Effector memory CD8-positive, alpha-beta T cell (primary cell): ENCODE results near the gene CDH18.

Source experiments
- ATAC-seq: fragments of 150-1000 bp; cut with Tn5 transposase; replicated peaks from 2 replicates; pipeline ENCODE4 v1.10.0; 2021; ENCODE audit warnings: mild to moderate bottlenecking, moderate library complexity
- DNase-seq, 3 experiments: peaks; one replicate each; pipeline ENCODE4 v3.0.0; 2021
- H3K27ac Mint-ChIP-seq, 2 donors: one replicate each; pipeline ENCODE4 v1.8.0; 2022; ENCODE audit warnings: mild to moderate bottlenecking in 2 of 2, mixed read lengths in 2 of 2, moderate library complexity in 2 of 2
- H3K27me3 Mint-ChIP-seq, 2 donors: one replicate each; pipeline ENCODE4 v1.8.0; 2022; ENCODE audit warnings: mixed read lengths in 2 of 2
- H3K36me3 Mint-ChIP-seq: one replicate; pipeline ENCODE4 v1.8.0; 2022; ENCODE audit warnings: mild to moderate bottlenecking, moderate library complexity, mixed read lengths; ENCODE audit not compliant: insufficient read depth
- H3K4me1 Mint-ChIP-seq, 2 donors: one replicate each; pipeline ENCODE4 v1.8.0; 2022; ENCODE audit warnings: low read depth in 2 of 2, mixed read lengths in 2 of 2
- H3K4me3 Mint-ChIP-seq, 2 donors: one replicate each; pipeline ENCODE4 v1.8.0; 2022; ENCODE audit warnings: mild to moderate bottlenecking in 2 of 2, mixed read lengths in 2 of 2, moderate library complexity in 2 of 2
- H3K9me3 Mint-ChIP-seq, 2 donors: one replicate each; pipeline ENCODE4 v1.8.0; 2022; ENCODE audit warnings: mixed read lengths in 2 of 2

The CDH18 gene

GRCh38 chr5:19479562-19479961, 508.4 kb downstream of the CDH18 start:
- no peaks in the 10 kb centered on the region for H3K4me1 Mint-ChIP-seq
- ATAC-seq (no peak), DNase-seq (no peak)
- no peak overlapping the region for H3K4me3 Mint-ChIP-seq
- peaks cover 20 to 29% of the 10 kb centered on the region in 2 donors for H3K9me3 Mint-ChIP-seq
- no peaks in the 10 kb centered on the region for H3K27me3 Mint-ChIP-seq
- H3K27ac Mint-ChIP-seq, result no peak overlapping the region
- H3K36me3 Mint-ChIP-seq, result no peaks in the 10 kb centered on the region

DNA sequence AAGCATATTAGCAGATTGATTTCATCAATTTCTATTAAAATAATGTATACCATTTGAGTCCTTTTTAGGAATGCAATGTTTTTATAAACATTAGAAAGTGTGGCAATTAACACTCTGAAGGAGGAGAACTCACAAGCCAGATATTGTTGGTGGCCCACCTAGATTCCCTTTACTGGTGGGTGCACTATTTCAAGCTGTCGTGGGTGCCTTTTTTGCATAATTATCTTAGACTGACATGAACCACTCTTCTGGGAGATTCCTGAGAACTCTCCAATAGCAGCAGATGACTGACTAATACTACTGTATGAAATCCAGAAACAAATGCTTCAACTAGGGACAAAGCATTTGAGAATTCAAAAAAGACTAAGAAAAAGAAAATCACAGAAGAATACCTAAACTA, 526.0 kb downstream of the CDH18 start:
- no peak overlapping the region for H3K27ac Mint-ChIP-seq
- ATAC-seq, result no peak
- DNase-seq, result no peak
- peaks cover 6 to 26% of the 10 kb centered on the region in 2 donors for H3K9me3 Mint-ChIP-seq
- H3K27me3 Mint-ChIP-seq, result no peaks in the 10 kb centered on the region
- H3K36me3 Mint-ChIP-seq, result no peaks in the 10 kb centered on the region
- H3K4me1 Mint-ChIP-seq, result no peaks in the 10 kb centered on the region
- H3K4me3 Mint-ChIP-seq, result no peak overlapping the region

GRCh38 chr5:19424506-19424905, 563.5 kb downstream of the CDH18 start:
- ATAC-seq, result no peak
- no peaks in the 10 kb centered on the region for H3K27me3 Mint-ChIP-seq

More at GRCh38 chr5:19424506-19424905, 563.5 kb downstream of the CDH18 start:
- Mint-ChIP-seq H3K4me3 (no peak overlapping the region), H3K9me3 (peaks cover 5% of the 10 kb centered on the region in 2 donors), H3K36me3 (no peaks in the 10 kb centered on the region), H3K27ac (no peak overlapping the region), H3K4me1 (no peaks in the 10 kb centered on the region)
- no peak for DNase-seq
